ENCODE data around the gene PPARA.
A peak's percentile ranks its signal among the peaks of the same experiment; 100 is the strongest.

DNA sequence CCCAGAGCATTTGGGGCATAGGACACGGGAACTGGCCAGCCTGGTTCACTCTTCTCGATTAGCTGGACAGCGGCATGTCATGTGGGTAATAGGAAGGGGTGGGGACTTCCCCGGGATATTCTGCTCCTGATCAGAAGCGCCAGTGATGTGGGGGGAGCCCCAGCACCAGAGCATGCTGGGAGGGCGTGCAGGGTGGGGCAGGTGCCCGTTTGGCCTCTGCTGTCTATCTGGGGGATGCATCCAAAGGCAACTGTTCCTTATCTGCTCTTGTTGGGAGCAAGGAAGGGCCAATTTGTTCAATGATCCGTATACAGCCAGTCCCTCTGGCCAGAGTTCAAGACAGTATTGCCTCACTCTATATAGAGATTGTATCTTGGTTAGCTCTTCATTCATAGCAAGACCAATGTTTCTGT lies 43.6 kb downstream of the PPARA start:
- TF ChIP-seq TAF1 (IDR thresholded peaks at IDR 0.05; ENCODE audit: low read depth) = no peak
- no peak for TF ChIP-seq EP300 (IDR thresholded peaks at IDR 0.05; ENCODE audit: borderline replicate concordance)
- TF ChIP-seq YY1 (IDR thresholded peaks at IDR 0.05; ENCODE audit: low read depth) = no peak
- no peak for TF ChIP-seq TCF12 (IDR thresholded peaks at IDR 0.05; ENCODE audit: low read depth)
- TF ChIP-seq, protein P1, sequence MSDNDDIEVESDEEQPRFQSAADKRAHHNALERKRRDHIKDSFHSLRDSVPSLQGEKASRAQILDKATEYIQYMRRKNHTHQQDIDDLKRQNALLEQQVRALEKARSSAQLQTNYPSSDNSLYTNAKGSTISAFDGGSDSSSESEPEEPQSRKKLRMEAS (IDR thresholded peaks at IDR 0.05) = no peak
- TF ChIP-seq FOXM1 (IDR thresholded peaks at IDR 0.05; ENCODE audit: borderline replicate concordance, low read depth) = no peak
- no peak for TF ChIP-seq EGR1 (IDR thresholded peaks at IDR 0.05)
- TF ChIP-seq, protein P2, sequence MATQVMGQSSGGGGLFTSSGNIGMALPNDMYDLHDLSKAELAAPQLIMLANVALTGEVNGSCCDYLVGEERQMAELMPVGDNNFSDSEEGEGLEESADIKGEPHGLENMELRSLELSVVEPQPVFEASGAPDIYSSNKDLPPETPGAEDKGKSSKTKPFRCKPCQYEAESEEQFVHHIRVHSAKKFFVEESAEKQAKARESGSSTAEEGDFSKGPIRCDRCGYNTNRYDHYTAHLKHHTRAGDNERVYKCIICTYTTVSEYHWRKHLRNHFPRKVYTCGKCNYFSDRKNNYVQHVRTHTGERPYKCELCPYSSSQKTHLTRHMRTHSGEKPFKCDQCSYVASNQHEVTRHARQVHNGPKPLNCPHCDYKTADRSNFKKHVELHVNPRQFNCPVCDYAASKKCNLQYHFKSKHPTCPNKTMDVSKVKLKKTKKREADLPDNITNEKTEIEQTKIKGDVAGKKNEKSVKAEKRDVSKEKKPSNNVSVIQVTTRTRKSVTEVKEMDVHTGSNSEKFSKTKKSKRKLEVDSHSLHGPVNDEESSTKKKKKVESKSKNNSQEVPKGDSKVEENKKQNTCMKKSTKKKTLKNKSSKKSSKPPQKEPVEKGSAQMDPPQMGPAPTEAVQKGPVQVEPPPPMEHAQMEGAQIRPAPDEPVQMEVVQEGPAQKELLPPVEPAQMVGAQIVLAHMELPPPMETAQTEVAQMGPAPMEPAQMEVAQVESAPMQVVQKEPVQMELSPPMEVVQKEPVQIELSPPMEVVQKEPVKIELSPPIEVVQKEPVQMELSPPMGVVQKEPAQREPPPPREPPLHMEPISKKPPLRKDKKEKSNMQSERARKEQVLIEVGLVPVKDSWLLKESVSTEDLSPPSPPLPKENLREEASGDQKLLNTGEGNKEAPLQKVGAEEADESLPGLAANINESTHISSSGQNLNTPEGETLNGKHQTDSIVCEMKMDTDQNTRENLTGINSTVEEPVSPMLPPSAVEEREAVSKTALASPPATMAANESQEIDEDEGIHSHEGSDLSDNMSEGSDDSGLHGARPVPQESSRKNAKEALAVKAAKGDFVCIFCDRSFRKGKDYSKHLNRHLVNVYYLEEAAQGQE (IDR thresholded peaks at IDR 0.05; ENCODE audit: low read depth) = peak; percentile 68
